Vagina (tissue), 2 donors: Measurements from ENCODE around the gene CASR.

Experiments
- CTCF ChIP-seq, 3 experiments: fragments of 450-650 bp in 2 of 3; fragments of 200-600 bp in 1 of 3; sonication (generic) in 1 of 3; IDR thresholded peaks; one replicate each; pipeline ENCODE4 v1.5.1; 2017 to 2019; ENCODE audit warnings: antibody characterized with exemption in 3 of 3, mild to moderate bottlenecking in 2 of 3, moderate library complexity in 2 of 3
- POLR2A ChIP-seq, 2 donors: fragments of 450-650 bp; IDR thresholded peaks; one replicate each; pipeline ENCODE4 v1.6.1; 2017; ENCODE audit warnings: antibody characterized with exemption in 2 of 2, mild to moderate bottlenecking in 2 of 2, moderate library complexity in 2 of 2

- TF ChIP-seq POLR2A (IDR thresholded peaks at IDR 0.05) (no peak), CTCF (IDR thresholded peaks at IDR 0.05) (no peak)
Measured at GRCh38 chr3:122307094-122307687, 123.7 kb downstream of the CASR start.
